ELR (cell line): ENCODE data around the gene TYRO3.
"Not testable (repeated sequence)": the region's sequence is repeated elsewhere in the genome, so short reads cannot be mapped to it uniquely, and the experiment has no call there.

Experiments
- DNase-seq: peaks from one replicate; pipeline ENCODE4 v3.0.0-alpha.2; 2015; ENCODE audit warnings: low read depth

Gene TYRO3

DNA sequence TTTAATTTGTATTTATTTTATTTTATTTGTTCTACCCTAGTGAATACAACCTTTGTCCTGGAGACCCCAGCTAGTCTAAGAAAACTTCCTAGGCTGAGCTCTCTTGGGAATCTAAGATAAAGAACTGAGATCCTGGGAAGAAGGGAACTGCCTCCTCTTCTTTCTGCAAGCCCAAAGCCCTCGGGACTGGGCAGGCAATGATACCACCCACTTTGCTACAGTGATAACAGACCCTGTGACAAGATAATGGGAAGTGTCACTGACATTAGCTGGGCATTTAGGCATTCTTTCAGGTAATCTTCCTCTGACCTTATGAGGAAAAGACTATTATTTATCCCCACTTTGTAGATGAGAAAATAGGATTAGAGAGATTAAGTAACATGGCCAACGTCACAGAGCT lies 15.1 kb downstream of the TYRO3 start:
- DNase-seq: no peak

DNA sequence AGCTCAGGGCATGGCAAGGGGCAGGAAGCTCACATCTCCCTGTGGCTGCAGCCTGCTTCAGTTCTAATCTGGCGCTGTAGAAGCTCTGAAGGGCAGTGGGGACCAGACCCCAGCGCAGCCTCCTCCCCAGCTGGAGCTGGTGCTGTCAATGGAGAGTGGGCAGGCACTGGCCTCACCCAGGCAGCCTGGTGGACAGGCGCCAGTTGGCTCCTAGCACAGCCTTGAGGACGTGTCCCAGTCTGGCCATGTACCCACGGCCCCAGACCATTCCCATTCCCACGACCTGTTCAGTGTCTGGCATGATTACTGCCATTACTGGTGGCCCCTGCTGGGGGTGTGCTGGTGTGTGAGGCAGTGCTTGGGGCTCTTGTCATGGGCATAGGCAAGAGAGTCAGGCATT lies 16.3 kb downstream of the TYRO3 start:
- no peak for DNase-seq

DNA sequence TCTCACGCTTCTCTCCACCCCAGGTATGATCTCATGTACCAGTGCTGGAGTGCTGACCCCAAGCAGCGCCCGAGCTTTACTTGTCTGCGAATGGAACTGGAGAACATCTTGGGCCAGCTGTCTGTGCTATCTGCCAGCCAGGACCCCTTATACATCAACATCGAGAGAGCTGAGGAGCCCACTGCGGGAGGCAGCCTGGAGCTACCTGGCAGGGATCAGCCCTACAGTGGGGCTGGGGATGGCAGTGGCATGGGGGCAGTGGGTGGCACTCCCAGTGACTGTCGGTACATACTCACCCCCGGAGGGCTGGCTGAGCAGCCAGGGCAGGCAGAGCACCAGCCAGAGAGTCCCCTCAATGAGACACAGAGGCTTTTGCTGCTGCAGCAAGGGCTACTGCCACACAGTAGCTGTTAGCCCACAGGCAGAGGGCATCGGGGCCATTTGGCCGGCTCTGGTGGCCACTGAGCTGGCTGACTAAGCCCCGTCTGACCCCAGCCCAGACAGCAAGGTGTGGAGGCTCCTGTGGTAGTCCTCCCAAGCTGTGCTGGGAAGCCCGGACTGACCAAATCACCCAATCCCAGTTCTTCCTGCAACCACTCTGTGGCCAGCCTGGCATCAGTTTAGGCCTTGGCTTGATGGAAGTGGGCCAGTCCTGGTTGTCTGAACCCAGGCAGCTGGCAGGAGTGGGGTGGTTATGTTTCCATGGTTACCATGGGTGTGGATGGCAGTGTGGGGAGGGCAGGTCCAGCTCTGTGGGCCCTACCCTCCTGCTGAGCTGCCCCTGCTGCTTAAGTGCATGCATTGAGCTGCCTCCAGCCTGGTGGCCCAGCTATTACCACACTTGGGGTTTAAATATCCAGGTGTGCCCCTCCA lies 19.1 kb downstream of the TYRO3 start:
- no peak for DNase-seq

DNA sequence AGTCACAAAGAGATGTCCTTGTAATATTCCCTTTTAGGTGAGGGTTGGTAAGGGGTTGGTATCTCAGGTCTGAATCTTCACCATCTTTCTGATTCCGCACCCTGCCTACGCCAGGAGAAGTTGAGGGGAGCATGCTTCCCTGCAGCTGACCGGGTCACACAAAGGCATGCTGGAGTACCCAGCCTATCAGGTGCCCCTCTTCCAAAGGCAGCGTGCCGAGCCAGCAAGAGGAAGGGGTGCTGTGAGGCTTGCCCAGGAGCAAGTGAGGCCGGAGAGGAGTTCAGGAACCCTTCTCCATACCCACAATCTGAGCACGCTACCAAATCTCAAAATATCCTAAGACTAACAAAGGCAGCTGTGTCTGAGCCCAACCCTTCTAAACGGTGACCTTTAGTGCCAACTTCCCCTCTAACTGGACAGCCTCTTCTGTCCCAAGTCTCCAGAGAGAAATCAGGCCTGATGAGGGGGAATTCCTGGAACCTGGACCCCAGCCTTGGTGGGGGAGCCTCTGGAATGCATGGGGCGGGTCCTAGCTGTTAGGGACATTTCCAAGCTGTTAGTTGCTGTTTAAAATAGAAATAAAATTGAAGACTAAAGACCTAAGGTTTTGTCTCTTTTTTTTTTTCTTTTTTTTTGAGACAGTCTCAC lies 19.8 kb downstream of the TYRO3 start:
- no peak for DNase-seq

DNA sequence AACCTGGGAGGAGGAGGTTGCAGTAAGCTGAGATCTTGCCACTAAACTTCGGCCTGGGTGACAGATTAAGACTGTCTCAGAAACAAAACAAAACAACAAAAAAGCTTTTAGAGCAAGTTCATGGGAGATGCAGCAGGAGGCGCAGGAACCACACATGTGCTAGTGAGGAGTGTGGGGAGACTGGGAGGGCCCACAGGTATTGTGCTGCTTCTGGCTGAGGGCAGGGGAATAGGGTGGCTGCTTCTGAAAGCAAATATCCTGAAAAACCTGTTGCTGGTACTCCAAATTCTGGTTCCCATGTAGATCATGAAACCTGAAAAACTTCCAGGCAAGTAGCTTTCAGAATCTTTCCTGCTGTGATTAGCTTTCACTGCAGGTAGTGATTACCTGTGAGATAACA lies 22.1 kb downstream of the TYRO3 start:
- peak; percentile 27 for DNase-seq

DNA sequence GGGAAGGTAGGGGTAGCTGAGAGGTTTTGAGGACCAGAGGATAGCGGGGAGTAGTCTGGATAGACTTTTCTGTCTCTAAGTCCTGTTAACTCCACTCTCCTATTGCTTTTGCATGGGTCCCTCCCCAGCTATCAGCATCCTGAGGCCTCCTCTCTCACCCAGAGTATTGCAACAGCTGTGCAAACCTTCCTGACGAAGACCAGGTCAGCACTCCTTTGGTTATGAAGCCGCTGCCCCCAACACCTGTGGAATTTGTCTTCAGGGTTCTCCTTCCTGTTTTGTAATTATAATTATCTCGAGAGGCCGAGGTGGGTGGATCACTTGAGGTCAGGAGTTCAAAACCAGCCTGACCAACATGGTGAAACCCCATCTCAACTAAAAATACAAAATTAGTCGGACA lies 24.8 kb downstream of the TYRO3 start:
- no peak for DNase-seq

DNA sequence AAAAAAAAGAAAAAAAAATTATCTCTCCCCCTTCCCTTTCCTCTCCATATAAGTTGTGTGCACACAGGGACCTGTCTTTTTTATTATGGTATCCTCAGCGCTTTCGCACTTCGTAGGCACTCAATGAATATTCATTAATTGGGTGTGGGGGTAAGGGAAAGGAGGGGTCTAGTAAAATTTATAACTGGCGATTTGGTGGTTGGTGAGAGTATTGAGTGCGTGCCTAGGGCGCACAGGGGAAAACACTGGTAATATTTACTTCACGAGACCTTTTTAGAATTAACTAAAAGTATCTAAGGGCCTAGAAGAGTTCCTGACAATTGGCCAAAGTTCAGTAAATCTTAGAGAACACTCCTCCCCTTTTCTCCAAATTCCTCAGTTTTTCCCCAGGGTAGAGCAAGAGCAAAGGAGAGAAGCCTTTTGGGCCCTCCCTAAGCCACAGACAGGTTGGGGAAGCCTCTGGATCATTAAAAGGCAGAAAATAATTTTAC lies 25.7 kb downstream of the TYRO3 start:
- no peak for DNase-seq

DNA sequence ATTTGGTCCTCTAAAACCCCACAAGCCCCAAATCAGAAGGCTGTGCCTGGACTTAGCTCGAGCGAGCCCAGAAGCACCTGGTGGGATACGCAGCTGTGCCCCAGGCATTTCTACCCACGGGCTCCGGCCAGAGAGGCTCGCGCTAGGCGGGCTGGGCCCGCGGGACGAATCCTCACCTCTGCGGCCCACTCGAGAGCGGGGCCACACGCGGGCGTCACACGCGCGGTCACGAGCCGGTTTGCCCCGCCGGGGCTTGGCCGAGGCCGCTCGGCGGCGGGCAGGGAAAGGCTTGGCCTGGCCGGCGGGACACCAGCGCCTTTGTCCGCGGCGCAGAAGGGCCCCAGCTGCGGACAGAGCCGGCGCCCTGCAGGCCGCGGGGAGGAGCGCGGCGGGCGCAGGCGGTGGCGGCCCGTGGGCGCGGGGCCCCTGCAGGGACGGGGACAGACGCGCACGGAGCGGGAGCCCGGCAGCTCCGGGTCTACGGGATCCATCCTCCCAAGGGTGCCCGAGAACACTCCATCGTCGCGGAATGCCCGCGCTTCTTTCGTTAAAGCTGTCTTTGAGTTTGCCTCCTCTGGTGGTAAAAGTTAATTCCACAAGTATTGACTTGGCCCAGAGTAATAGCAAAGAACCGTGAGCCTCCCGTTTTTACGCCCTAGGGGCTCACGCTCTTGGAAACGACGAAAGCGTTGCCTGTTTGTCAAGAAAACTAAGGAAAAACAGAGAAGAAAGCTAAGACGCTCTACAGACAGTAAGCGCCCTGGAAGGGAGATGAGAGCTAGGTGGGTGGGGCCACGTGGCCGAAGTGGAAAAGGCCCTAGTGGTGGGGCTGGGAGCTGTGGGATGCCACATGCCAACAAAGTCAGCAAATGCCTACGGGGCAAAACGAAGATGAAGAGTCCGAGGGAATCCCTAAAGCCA lies 26.4 kb downstream of the TYRO3 start:
- DNase-seq: peak; percentile 73

DNA sequence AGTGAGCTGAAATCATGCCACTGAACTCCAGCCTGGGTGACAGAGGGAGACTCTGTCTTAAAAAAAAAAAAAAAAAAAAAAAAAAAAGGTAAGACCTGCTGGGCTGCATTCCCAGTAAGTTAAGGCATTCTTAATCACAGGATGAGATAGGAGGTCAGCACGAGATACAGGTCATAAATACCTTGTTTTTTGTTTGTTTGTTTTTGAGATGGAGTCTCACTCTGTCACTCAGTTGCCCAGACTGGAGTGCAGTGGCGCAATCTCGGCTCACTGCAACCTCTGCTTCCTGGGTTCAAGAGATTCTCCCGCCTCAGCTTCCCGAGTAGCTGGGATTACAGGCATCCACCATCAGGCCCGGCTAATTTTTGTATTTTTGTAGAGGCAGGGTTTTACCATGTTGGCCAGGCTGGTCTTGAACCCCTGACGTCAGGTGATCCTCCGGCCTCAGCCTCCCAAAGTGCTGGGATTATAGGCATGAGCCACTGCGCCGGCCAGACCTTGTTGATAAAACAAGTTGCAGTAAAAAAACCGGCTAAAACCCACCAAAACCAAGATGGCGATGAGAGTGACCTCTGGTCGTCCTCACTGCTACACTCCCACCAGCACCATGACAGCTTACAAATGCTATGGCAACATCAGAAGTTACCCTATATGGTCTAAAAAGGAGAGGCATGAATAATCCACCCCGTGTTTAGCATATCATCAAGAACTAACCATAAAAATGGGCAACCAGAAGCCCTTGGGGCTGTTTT lies 27.7 kb downstream of the TYRO3 start:
- not testable (repeated sequence) for DNase-seq

DNA sequence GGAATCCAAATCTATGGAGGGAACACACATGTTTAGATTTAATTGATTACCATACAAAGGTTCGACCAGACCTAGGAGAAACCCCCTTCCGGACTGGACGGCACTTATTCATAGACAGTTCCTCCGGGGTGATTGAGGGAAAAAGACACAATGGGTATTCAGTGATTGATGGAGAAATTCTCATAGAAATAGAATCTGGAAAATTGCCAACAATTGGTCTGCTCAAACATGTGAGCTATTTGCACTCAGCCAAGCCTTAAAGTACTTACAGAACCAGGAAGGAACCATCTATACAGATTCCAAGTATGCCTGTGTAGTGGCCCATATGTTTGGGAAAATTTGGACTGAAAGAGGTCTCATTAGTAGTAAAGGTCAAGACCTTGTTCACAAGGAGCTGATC lies 30.0 kb downstream of the TYRO3 start:
- DNase-seq: not testable (repeated sequence)

DNA sequence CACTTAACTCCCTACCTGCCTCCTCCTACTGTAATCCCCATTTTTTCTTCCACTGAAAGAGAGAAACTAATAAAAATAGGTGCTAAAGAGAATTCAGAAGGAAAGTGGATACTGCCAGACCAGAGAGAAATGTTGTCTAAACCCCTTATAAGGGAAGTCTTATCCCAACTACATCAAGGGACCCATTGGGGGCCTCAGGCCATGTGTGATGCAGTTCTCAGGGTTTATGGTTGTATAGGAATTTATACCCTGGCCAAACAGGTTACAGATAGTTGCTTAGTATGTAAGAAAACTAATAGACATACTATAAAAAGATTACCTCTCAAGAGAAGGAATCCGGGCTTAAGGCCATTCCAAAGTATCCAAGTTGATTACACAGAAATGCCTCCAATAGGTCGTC lies 30.6 kb downstream of the TYRO3 start:
- DNase-seq: not testable (repeated sequence)

DNA sequence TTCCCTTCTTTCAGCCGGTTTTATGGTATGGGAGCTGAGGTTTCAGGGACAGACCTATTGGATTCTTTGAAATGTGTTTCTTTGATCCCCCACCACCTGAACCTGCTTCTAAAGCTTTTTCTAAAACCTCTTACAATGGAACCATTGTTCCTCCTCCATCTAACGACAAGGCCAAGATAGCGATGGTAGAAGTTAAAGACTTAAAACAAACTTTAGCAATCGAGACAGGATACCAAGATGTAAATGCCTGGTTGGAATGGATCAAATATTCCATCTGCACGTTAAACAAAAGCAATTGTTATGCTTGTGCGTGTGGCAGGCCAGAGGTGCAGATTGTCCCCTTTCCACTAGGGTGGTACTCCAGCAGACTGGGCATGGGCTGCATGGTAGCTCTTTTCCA lies 32.2 kb downstream of the TYRO3 start:
- not testable (repeated sequence) for DNase-seq

DNA sequence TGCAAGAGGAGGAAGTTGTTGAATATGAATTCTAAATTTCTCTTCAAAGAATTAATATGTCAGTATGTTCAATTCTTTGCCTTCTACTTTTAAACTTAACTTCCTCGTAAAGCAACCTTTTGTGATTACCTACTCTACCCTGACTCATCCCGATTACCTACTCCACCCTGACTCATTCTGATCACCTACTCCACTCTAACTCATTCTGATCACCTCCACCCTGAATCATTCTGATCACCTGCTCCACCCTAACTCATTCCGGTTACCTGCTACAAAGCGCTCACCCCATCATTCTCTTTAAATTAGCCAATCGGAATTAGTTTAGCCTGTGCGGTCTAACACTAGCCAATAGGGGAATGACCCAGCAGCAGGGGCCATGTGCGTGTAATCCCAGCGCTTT lies 33.7 kb downstream of the TYRO3 start:
- DNase-seq: not testable (repeated sequence)

DNA sequence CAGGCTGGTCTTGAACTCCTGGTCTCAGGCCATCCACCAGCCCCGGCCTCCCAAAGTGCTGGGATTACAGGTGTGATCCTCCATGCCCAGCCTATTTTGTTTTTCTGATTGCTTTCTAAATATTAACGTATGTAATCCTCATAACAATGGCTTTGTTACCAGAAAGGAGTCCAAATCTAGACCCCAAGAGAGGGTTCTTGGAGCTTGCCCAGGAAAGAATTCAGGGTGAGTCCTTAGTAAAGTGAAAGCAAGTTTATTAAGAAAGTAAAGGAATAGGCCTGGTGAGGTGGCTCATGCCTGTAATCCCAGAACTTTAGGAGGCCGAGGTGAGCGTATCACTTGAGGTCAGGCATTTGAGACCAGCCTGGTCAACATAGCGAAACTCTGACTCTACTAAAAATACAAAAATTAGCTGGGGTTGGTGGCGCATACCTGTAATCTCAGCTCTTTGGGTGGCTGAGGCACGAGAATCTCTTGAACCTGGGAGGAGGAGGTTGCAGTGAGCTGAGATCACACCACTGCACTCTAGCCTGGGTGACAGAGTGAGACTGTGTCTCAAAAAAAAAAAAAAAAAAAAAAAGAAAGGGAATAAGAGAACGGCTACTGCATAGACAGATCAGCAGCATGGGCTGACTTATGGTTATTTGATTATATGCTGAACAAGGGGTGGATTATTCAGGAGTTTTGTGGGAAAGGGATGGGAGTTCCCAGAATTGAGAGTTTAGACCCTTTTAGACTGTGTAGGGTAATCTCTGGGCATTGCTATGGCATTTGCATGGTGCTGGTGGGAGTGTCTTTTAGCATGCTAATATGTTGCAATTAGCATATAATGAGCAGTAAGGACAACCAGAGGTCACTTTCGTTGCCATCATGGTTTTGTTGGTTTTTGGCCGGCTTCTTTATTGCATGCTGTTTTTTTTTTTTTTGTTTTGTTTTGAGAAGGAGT lies 36.1 kb downstream of the TYRO3 start:
- no peak for DNase-seq

DNA sequence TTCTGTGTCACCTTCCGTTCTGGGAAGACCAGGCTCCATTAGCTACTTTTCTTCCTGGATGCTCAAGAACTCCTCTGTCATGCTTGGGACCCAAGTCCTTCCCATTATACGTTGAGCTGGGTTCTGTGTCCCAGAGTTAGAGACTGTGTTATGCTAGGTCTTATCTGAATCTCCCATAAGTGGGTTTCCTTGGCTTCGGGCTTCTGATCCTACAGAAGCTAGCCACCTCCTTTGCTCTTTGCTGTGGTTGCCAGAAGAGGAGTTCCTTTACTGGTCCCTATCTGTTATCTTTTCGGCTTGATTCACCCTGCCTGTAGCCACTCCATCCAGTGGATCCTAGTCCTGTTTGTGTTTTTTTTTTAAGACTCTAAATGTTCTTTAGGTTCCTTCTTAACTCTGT lies 38.0 kb downstream of the TYRO3 start:
- no peak for DNase-seq

DNA sequence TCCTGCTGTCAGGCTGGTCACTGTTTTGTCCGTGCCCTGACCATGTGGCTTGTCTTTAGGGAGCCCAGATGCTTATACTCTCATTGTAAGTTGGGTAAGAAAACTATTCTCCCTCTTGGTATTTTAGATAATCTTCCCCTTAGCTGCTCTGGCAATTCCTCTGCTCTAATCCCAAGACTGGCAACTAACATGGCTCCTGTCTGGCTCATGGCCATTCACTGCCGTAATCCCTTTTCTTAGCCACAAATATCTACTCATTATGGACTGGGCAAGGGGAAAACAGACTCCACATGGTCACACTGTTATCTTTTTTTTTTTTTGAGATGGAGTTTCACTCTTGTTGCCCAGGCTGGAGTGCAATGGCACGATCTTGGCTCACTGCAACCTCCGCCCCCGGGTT lies 38.8 kb downstream of the TYRO3 start:
- no peak for DNase-seq

DNA sequence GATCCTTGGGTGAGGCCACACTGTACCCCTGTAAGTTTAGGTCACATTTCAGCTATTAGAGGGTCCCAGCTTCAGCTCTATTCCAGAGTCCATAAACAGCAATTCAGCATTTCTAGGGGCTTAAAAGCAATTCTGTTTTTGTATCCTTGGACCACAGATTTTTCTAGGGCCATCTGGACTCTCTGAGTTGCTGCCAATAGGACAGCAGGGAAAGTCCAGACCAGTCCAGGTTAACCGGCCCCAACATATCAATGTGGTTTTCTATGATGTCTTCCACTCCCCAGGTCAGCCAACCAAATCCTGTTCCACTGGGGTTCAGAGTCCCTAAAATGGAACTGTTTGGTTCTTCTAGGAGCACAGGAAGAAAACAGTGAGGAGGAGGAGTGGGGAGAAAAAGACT lies 40.0 kb downstream of the TYRO3 start:
- DNase-seq: no peak

DNA sequence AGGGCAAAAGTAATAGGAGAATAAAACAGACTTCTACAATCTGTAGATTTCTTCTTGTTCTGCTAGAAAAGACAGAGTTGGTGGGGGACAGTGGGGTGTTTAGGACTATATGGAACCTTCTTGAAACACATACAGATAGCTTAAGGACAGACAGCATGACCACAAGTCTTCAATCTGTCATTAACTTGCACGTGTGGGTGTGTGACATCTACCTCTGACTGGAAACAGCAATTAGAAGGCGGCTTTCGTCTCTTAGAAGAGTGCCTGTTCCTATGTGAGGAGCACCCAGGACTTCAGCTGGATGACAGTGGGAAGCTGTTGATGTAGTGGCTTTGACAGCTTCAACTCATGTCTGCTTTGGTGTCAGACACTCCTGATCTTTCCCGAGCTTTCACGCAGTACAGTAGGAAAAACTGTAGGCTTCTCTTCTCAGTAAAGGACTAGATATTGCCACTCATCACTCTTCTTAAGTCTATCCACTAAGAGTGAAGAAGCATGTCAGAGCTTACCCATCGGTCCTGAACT lies 44.5 kb downstream of the TYRO3 start:
- DNase-seq: no peak

DNA sequence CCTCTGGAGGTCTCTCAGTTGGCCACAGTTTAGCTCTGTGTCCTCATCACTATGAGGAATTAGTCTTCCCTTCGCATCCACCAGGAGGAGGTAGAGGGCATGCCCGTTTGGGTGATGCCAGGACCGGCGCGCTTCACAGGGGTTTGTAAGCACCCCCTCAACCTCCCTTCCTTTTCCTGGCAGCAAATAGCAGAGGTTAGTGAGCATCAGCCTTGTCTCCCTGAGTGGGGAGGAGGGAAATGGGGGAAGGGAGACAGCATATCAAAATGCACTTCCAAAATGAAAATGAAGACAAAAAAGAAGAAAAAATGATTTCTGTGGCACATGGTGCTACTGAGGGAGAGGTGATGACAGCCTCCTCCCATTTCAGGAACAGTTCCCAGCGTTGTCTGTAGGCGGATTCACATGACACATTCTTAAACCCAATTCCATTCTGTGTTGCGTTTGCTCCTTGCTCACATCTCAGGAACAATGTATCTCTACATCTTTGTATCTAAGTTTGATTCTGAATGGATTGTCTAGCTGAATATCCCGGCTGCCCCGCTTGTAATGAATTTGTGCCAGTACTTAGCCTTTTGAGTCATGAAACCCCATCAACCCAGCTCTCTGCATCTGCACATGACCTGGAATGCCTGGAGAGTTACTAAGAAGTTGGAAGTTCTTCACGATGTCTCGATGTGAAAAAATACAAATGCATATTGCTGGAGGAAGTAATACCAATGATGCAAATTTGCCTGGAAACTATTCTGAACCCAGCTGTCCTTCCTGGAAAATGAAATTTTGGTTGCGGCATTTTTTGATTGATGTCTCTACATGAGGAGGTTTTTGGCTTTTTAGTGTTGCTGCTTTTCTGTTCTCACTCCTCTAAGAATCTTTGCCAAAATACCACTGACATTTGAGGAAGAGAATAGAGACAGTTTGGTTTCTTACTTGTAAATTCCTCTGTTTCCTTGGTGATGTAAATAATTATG lies 45.2 kb downstream of the TYRO3 start:
- DNase-seq: peak; percentile 86
